Kidney epithelial cell (primary cell): ENCODE measurements around the gene AVPR2. TPM values are rescaled to one million over a fixed set of nuclear protein-coding genes. Genes with fewer than 3 reads are reported as not detected.

ENCODE experiments used
- DNase-seq: peaks from one replicate; pipeline ENCODE4 v3.0.0-alpha.2; 2010; ENCODE audit warnings: low read depth
- H3K27me3 ChIP-seq: 2 replicates; pipeline ENCODE4 v1.6.0; 2011; ENCODE audit warnings: low read length; ENCODE audit not compliant: control insufficient read depth, insufficient read depth
- H3K36me3 ChIP-seq: 2 replicates; pipeline ENCODE4 v1.5.1; 2011; ENCODE audit warnings: low read length; ENCODE audit not compliant: control insufficient read depth, insufficient read depth
- H3K4me3 ChIP-seq: 2 replicates; pipeline ENCODE4 v1.5.1; 2011; ENCODE audit warnings: low read depth, mild to moderate bottlenecking, control low read depth, low read length
- total RNA-seq: library from RNA; depleted of rRNA; stranded (reverse); fragments of >200 nt; gene quantifications from 2 replicates; pipeline ENCODE4 v1.2.3, GENCODE V29; 2015
- TF ChIP-seq, protein P1 (sequence below): IDR thresholded peaks from 2 replicates; pipeline ENCODE4 v1.5.1; 2011; ENCODE audit warnings: mild to moderate bottlenecking, moderate library complexity, low read length, control low read depth, inconsistent platforms; ENCODE audit not compliant: insufficient read depth, poor library complexity, severe bottlenecking

Gene AVPR2
- total RNA-seq, 1 donor from 2014 or later = 0.08 TPM

DNA sequence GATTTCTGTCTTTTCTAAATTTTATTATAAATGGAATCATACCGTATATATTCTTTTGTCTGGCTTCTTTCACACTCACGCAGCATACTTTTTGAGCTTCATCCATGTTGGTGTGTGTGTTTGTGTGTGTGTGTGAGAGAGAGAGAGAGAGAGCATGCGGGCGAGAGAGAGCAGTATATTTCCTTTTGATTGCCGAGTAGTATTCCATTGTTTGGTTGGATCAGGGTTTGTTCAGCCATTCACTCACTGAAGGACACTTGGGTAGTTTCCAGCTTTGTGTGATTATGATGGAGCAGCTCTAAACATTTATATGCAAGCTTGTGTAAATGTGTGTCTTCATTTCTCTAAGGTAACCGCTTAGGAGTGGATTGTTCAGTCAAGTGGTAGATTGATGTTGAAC lies 15.3 kb upstream of the AVPR2 start:
- Histone ChIP-seq H3K4me3 (no peak overlapping the region), H3K36me3 (no peaks in the 10 kb centered on the region), H3K27me3 (no peaks in the 10 kb centered on the region)
- TF ChIP-seq, protein P1, sequence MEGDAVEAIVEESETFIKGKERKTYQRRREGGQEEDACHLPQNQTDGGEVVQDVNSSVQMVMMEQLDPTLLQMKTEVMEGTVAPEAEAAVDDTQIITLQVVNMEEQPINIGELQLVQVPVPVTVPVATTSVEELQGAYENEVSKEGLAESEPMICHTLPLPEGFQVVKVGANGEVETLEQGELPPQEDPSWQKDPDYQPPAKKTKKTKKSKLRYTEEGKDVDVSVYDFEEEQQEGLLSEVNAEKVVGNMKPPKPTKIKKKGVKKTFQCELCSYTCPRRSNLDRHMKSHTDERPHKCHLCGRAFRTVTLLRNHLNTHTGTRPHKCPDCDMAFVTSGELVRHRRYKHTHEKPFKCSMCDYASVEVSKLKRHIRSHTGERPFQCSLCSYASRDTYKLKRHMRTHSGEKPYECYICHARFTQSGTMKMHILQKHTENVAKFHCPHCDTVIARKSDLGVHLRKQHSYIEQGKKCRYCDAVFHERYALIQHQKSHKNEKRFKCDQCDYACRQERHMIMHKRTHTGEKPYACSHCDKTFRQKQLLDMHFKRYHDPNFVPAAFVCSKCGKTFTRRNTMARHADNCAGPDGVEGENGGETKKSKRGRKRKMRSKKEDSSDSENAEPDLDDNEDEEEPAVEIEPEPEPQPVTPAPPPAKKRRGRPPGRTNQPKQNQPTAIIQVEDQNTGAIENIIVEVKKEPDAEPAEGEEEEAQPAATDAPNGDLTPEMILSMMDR = no peak
- DNase-seq = no peak

DNA sequence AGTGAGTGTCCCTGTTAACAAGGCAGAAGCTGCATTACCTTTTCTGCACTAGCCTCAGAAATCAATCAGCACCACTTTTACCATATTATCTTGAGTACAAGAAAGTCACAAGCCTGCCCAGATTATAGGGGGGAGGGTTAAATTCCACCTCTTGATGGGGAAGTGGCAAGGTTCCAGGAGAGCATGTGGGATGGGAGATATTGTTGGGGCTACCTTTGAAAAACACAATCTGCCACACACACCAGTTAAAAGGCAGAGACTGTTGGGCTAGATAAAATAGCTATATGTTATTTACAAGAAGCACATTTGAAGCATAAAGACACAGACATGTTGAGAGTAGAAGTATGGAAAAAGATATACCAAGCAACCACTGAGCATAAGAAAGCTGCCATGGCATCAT lies 6.6 kb upstream of the AVPR2 start:
- Histone ChIP-seq H3K4me3 (no peak overlapping the region), H3K27me3 (no peaks in the 10 kb centered on the region), H3K36me3 (no peaks in the 10 kb centered on the region)
- TF ChIP-seq, protein P1 = no peak
- DNase-seq = no peak

DNA sequence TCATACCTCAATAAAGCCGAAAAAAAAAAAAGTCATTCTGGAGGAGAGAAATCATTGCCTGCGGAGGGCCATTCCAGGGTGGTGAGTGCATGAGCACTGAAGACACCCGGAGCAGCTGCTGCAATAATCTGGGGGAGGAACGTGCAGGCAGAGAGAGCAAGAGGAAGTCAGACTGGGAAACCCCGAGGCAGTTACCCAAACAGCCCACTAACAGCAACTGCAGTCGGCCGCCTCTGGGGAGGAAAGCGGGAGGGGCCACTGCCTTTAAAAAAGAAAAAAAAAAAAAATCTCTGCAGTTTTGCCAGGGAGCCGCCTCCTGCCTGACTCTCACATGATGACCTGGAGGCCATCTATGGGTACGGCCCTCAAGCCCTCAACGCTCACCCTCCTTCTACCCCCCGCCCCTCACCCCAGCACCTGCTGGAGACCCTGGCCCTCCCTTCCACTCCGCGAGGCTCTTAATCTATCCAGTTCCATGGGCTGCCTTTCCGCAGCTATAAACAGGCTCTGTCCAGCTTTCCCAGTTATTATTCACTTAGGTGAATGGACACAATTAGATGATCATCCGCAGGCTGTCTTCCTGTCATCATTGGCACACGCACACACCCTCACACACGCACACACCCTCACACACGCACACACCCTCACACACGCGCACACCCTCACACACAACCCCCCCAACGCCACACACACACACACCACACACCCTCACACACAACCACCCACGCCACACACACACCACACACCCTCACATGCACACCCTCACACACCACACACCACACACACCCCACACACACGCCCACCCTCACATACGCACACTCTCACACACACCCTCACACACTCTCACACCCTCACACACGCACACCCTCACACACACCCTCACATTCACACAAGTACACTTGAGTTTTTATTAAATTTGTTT lies 3.4 kb upstream of the AVPR2 start:
- Histone ChIP-seq H3K27me3 (no peaks in the 10 kb centered on the region), H3K36me3 (no peaks in the 10 kb centered on the region), H3K4me3 (no peak overlapping the region)
- TF ChIP-seq, protein P1 = no peak
- peak; percentile 74 for DNase-seq

DNA sequence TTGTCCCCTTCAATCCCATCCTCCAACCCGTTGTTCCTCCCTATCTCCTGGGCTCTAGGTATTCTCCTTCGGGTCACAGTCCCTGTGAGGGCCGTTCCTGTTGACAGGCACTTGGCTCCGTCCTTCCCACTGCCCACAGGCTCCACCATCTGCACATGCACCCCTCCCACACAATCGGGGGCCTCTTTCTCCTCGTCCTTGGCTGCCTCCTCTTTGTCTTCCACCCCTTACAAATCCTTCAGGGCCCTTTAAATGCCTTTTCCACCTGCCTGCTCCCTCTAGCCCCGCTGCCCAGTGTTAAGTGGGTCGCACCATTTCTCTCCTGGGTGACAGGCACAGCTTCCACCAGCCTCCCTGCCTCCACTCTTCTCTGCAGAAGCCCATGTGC lies 2.7 kb upstream of the AVPR2 start:
- Histone ChIP-seq H3K27me3 (no peaks in the 10 kb centered on the region), H3K36me3 (no peaks in the 10 kb centered on the region), H3K4me3 (no peak overlapping the region)
- no peak for DNase-seq
- TF ChIP-seq, protein P1 = no peak

DNA sequence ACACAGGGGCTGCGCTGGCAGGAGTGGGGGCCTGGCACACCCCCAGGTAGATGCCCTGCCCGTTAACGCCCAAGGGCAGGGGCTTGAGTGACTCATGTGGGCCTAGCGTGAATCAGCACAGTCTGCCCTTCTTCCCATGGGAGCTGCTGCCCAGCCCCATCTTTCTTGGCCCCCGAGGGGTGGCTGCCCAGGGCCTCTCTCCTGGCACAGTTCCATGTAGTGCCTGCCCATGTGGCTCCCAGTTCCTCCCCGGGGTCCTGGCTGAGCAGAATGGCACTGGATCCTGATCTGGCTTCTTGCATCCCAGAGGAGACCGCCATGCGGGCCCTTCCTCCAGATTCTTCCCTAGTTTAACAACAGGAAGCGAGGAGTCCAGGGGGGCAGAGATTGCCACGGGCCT lies 2.1 kb upstream of the AVPR2 start:
- TF ChIP-seq, protein P1 = no peak

DNA sequence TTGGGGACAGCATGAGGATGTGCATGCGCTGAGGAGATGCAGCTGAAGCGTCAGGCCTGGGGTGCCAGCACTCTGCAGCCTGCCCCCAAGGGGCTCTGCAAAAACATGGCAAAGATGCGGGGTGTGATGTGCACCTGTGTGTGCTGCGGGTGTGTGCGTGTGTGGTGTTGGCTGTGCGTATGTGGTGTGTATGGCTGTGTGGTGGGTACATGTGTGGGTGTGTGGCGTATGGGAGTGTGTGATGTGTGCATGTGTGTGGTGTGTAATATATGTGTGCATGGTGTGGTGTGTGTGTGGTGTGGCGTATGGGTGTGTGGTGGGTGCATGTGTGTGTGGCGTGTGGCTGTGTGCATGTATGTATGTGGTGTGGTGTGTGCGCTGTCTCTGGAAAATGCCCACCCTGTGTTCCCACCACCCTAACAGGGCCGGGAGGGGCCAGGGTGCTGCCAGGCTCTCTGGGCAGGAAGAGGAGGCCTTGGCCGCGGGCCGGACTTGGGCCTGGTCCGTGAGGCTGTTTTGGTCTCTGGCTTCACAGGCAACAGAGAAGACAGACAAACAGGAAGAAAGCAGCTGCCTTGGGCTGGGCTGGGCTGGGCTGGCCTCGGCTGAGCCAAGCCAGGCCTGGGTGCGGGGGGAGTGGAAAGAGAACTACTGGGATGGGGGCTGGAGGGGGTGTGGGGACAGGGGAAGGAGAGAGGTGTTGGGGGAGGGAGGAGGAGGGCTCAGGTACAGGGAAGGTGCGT lies 1.1 kb upstream of the AVPR2 start:
- Histone ChIP-seq H3K27me3 (no peaks in the 10 kb centered on the region), H3K36me3 (no peaks in the 10 kb centered on the region), H3K4me3 (no peak overlapping the region)
- TF ChIP-seq, protein P1 = no peak
- DNase-seq = no peak

More for the DNA sequence above, 2.1 kb upstream of the AVPR2 start:
- no peaks in the 10 kb centered on the region for H3K36me3 ChIP-seq
- no peak for DNase-seq
- no peak overlapping the region for H3K4me3 ChIP-seq
- H3K27me3 ChIP-seq = no peaks in the 10 kb centered on the region
